Stimulated activated CD8-positive, alpha-beta memory T cell treated with anti-CD3 and anti-CD28 coated beads, Interleukin-12 subunit alpha, Interleukin-12 subunit beta, amount 100 ng/mL, for 4 hours (primary cell): ENCODE data around the gene RAET1E.
"Not testable (repeated sequence)": the region's sequence is repeated elsewhere in the genome, so short reads cannot be mapped to it uniquely, and the experiment has no call there.

Experiments used
- DNase-seq: peaks from one replicate; pipeline ENCODE4 v3.0.0-alpha.2; 2020; ENCODE audit warnings: low read depth

Gene RAET1E, protein sequence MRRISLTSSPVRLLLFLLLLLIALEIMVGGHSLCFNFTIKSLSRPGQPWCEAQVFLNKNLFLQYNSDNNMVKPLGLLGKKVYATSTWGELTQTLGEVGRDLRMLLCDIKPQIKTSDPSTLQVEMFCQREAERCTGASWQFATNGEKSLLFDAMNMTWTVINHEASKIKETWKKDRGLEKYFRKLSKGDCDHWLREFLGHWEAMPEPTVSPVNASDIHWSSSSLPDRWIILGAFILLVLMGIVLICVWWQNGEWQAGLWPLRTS

DNA sequence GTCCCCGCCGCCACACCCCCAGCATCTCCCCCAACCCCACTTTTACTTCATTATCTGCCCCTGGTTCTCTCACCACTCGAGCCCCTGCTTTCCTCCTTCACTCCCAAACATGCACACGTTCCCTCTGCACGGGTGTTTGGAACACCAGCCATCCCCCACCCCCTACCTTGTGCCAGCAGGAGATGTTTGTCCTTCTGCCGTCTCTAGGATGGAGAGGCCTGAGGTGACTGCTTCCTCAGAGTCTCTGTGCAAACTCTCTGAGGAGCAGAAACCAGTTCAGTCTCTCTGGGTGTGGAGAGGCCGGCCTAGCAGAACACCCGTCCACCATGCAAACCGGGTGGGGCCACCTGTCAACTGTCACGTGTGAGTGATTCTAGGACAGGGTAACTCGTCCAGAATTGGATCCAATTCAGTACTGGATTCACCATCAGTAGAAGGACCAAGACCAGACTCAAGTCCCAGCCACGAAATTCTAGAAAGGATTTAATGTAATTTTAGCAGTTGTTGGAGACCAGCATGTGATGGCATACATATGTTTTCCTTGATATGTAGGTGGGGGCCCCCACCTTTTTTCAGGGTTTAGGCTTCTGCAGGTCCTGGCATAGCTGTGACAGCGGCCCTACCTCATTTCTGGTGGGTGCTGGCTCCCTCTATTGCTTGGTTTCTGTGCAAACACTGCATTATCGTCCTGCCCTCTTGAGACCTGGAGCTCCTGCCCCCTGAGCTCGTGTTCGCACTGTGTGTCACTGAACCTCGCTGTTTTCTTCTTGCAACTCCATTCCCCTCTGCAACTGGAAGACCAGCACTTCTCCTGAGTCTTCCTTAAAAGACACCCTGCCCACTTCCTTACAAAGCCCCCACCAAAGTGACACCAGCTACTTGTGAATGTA lies at the start of gene RAET1E:
Gene RAET1E (minus strand): TSS at position 259 of the 890 bp plus-strand sequence. CDS start 7,212 bp downstream, outside the sequence.
- no peak for DNase-seq

DNA sequence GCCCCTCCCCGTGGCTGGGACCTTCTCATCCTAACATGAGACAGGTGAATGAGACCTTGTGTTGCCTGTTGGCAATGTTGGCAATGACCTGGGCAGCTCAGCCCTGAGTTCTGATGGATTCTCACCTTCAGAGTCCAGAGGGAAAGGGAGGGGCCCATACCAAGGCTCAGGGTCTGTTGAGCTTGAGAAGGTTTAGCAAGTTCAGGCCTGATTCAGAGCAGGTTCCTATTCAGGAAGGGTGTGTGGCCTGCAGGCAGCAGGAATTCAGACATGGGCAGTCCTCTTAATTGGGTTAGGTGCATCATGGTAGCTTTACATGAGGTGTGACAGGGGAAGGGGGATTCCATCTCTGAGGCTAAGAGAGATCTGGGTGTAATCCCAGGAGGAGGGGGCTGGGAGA lies 49.6 kb upstream of the RAET1E start:
- not testable (repeated sequence) for DNase-seq

DNA sequence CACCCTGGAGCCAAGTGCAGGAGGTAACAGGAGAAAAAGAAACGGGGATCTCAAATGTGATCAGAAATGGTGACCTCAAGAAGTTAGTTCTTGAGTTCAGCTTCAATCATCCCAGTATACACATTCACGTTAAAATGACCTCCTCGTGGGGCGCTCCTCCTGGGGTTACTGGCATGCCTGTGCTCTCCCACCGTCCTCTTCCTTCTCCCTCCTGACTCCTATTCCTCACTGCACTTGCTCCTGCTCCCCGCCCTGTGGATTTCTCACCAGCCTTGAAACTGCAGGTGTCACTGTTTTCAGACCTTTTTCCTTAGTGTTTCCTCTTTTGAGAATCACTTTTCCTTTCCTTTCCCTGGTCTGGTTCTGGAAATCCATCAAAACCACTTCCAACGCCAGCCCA lies 48.7 kb upstream of the RAET1E start:
- not testable (repeated sequence) for DNase-seq

DNA sequence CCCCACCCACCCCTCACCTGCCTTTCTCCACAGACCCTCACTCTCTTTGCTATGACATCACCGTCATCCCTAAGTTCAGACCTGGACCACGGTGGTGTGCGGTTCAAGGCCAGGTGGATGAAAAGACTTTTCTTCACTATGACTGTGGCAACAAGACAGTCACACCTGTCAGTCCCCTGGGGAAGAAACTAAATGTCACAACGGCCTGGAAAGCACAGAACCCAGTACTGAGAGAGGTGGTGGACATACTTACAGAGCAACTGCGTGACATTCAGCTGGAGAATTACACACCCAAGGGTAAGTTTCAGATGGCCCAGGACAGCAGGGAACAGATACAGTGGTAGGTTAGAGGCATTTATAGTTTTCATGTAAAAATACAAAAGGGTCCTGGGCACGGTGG lies 47.4 kb upstream of the RAET1E start:
- DNase-seq: not testable (repeated sequence)

DNA sequence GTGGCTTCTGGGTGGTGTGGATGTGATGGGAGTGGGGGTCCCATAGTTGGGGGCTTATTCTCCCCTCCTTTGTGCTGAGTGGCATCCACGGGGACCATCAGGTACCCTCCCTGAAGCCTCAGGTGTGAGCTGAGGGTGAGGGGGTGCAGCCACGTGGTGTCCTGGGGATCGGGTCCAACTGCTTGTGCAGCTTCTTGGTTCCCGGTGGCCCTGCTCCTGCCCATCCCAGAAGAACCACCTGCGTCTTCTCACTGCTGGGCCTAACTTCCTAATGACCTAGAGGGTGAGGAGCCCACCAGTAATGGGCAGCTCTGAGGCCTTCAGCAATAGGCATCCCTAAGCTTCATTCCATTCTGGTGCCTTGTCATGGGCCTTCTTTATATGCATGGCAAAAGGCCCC lies 45.4 kb upstream of the RAET1E start:
- not testable (repeated sequence) for DNase-seq

DNA sequence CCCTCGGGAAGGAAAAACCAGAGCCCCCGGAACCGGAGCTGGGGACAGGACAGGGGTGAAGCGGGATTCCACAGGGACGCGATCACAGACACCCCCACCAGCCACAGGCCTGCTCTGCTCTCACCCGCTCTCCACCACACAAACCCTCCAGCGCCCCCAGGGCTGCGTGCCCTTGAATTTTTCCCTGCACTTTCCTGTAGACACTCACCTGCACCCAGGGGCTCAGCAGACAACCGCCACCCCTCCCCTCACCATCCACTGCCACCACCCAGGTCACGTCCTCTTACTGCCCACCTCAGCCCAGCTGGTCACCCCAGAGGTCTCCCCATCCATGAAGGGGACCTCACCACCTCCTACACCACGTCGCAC lies 44.5 kb upstream of the RAET1E start:
- no peak for DNase-seq

DNA sequence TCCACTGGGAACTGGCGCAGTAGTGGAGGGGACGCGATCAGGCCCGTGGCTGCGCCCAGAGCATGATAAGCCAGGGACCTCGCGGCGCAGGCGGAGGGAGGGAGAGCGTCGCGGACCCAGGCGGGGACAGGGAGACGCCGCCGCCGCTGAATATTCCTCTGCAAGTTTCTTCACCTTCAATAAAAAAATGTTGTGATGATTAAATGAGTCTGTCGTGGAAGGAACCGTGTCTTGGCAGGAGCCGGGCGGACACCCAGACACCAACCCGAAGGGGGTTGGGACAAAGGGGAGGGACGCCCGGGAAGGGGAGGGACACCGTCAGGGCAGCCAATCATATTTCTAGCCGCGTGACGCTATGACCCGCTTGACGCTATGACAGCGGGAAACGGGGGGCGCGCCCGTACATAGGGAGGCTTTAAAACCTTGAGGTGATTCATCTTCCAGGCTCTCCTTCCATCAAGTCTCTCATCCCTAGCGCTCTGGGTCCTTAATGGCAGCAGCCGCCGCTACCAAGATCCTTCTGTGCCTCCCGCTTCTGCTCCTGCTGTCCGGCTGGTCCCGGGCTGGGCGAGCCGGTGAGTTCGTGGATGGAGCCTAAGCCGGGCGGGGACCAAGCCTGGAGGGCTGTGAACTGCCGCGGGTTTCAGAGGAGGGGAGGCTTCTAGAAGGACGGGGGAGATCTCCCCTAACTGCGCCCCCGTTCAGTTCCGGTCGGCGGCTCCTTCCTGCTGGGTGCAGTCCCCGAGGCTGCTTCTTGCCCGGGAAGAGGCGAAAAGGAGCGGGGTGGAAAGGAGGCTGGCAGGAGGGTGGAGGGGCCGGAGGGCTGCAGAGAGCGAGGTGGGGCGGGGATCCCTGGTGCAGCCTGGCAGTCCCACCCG lies 43.9 kb upstream of the RAET1E start, which contains the start of gene ULBP2:
Gene ULBP2 (plus strand): TSS at position 432 of the 878 bp plus-strand sequence. CDS start 59 bp downstream, at position 491.
- DNase-seq: peak; percentile 84

DNA sequence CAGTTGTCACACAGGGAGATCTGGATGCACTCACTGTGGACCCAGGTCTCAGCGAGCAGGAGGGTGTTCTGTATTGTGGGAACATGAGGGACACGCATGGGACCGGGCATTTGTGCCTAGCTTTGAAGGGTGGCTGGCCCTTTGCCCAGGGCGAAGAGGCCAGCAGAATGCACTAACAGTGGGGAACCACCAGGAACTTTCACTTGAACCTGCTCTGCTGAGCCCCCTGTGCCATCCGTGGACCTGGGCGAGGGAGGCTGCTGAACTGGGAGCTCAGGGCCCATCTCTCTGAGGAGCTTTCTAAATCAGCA lies 42.7 kb upstream of the RAET1E start:
- no peak for DNase-seq

DNA sequence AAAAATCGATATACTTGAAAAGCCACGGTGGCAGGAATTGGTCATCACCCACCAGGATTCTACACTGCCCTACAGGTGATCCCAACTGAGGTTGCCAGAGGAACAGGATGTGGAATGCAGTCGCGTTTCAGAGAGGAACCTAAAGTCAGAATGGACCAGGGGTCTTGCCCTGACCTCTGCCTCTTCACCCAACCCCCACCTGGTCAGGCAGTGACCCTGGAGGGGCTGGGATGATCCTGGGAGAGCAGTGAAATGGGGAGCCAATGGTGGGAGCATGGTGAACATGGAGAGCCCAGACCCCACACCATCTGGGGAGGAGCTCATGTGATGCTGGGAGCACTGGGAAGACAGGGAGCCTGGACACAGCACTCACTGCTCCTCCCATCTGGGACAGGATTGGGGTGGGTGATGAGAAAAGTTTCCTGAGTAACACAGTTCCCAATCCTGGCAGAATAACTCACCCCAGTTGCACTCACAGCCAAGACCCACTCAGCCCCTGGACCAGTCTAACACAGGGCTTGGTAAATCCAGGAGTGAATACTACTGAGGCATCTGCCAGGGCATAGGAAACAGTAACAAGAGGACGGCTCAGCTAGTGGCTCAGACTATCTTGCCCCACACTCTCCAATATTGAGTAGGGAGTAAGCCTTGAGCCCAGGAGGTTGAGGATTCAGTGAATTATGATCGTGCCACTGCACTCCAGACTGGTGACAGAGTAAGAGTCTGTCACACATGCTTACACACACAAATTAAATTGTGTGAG lies 42.2 kb upstream of the RAET1E start:
- no peak for DNase-seq

DNA sequence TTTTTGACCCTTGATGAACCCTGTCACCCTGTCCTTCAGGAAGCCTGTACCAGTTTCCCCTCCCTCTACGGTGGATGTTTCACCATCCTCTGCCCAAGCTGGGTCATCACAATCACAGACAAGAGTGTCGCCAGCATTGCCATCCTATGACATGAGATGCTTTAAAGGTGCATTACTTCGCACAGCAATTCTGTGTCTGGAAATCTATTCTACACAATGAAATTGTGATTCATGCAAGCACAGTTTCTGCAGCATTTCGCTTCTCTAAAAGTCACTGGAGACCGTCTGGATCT lies 41.4 kb upstream of the RAET1E start:
- no peak for DNase-seq

DNA sequence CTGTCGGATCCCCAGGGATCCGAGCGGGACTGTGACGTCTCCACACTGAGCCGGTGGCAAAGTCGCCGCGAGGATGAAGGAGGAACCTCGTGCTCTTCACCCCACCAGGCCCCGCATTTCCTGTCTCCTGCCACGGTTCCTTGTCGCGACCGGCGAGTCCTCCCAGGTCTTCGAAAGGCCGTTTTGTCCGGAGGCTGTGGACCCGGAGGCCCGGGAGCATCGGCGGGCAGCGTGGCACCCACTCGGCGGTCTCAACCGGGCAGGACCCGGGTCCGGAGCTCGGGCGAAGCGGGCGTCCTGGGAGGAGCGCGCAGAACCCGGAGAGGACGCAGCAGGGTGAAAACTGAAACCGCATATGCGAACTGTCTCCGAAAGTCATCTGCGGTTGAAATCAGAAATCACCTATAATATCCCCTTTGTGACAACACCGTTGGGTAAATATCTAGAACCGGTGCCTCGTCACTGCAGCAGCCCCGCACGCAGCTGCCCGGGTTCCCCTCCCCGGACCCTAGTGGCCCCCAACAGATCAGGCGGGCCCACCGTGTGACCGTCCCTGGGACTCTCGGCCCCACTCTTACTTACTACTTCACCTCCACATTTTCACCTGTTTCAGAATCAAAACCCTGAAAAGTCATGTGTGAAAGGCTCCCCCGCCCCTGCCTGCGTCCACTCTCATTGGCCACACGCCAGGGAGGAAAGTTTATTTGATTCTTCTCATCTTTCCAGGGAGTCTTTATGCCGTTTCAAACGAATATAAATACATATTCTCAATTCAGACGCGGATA lies 40.9 kb upstream of the RAET1E start:
- peak; percentile 19 for DNase-seq

DNA sequence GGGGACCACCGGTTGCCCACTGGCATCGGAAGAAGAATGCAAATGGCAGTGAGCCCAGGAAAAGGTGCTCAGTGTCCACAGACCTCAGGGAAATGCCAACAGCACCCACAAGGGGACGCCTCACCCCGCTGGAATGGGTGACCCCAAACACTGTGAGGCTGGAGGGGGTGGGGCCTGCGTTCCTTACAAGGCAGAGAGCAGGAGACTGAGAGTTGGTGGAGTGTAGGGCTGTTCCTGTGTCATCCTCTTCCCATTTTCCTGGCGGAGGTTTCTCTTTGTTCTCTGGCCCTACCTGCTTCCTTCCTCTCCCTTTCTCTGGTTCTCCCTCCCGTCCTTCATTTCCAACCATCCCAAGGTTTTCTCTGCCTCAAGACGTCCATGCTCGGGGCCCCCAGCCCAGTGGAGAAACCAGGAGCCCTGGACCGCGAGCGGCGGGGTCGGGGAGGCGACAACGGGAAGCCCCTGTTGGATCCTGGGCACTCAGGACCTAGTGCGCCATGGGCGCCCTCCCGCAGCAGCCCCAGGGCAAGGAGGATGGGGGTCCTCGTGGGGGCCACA lies 40.2 kb upstream of the RAET1E start:
- DNase-seq: not testable (repeated sequence)

DNA sequence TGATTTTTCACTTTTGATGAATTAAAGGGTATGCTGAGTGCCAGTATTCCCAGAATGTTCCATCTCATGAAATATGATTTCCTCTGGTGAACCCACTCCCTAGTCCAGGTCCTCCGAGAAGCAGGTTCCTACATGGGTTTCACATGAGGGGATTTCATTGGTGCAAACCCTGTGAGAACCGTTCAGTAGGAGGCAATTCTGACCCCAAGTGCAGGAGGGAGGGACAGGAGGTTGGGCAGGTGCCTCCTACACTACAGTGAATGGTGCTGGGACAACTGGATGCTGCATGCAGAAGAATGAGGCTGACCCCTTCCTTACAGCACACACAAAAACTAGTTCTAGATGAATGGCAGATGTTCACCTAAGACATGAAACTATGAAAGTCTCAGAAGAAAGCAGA lies 38.8 kb upstream of the RAET1E start:
- no peak for DNase-seq

DNA sequence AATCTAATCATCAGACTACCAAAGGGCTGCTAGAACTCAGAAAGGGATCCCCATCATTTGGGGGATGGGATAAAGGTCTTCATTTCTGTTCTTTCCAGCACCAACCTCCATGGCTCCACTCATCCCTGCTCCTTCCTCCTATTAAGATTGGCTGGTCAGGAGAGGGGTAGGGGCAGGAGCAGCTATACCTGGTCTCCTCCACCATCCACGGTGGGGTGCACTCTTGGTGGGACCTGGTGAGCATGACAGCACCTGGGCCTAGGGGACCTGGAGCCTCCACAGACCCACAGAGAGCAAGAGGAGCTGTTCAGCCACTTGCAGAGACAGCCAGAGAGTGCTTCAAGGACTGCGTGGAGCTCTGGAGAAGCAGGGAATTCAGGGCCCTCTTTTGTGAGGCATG lies 37.8 kb upstream of the RAET1E start:
- DNase-seq: no peak

DNA sequence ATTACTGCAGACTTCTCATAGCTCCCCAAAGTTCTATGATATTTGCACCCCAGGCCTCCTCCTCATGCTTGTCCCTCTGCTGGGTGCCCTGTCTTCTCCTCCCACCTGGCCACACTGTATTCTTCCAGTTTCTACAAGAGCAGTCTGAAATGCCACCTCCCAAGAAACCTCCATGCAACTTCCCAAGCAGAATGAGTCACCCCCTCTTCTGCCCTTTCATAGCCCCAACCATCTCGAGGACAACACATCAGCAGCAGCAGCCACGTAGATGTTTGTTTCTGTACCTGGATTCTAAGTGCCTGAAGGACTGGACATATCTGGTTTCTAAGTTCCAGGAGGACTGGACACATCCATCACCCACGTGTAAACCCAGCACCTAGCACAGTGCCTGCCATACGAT lies 37.3 kb upstream of the RAET1E start:
- no peak for DNase-seq

DNA sequence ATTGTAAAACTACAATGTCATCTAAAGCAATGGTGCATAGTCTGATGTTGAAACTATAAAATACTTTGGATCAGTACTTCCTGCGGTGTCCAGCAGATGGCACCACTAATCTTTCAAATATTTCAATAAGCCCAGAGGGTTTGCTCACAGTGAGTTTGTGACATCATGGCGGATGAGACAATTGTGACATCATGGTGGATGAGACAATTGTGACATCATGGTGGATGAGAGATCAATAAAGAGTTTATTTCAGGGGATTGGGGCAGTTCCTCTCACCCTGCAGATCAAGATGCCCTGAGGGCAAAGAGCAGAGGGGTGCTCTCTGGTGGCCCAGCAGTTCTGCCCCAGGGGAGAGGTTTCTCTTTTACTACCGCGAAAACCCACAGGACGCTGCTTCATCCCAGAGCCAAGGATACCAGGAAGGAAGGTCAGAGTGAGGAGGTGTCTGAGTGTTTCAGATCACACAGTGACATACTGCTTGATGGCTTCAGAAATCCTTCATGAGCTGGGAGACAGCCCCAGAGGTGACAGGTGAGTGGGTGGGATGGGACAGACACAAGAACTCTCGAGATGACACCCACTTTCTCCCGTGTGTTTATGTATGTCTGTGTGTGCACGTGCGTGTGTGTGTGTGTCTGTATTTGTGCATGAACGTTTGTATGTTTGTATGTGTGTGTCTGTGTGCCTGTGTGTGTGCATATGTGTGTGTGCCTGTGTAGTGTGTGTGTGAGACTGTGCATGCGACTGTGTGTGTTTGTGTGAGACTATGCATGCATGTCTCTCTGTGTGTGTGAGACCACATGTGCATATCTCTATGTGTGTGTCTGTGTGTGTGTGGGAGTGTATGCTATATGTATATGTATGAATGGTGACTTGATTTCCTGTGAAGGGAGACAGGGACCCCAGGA lies 36.6 kb upstream of the RAET1E start:
- peak; percentile 21 for DNase-seq

DNA sequence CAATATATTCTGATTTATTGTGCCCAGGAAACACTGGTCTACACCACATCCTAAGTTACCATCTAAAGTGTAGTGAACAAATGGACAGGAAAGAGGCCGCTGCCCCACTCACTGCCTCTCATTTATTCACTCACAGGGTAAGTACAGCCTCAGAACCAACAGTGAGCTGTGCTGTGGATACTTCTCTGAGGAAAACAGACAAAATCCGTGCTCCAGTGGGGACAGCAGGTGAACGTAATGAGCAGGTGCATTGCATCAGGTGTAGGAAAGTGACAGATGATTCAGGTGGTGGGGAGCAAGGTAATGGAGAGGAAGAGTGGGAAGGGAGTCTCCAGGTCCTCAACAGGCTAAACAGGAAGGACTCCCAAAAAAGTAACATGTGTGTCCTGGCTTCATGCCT lies 35.5 kb upstream of the RAET1E start:
- no peak for DNase-seq

DNA sequence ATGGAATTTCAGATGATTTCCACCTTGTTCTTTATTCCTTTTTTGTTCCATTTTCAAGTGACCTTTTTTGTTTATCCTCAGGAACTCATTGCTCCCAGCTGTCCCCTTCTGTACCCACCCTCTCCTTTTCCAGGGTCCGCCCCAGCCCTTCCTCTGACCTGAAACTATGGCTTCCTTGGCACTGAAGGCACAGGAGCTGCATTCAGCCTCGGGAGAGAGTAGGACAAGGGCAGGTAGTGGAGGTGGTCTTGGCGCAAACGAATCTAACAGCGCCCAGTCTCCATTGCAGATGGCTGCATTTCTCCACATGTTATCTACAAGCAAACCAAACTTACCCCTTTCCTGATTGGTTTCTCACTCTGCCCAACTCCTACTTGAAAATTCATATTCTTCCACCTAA lies 35.1 kb upstream of the RAET1E start:
- no peak for DNase-seq

DNA sequence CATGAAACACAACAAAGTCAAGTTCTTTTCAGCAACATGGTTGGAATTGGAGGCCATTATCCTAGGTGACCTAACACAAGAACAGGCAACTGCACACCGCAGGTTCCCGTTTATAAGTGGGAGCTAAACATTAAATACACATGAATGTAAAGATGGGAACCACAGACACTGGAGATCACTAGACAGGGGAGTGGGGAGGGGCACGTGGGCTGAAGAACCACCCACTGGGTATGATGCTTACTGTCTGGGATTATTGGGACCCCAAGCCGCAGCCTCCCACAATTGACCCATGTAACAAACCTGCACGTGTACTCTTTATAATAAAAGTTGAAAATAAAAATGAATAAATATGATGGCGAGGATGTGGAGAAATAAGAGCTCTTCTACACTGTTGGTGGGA lies 33.6 kb upstream of the RAET1E start:
- DNase-seq: no peak

DNA sequence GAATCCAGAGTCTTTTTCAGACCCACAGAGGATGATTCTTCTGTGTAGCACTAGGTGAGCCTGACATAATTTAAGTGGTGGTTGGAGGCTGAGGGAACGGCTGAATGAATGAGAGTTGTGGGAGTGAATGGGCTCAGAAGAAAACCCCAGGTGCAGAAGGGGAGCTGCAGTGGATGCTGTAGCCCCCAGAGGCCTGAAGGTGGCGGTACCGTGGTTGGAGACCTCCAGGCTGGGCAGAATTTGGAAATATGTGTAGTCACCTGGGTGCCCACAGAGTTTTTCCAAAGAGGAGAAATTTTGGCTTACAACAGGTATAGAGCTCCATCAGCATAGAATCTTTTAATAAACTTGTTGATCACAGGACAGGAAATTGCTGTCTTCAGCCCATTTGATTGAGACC lies 31.5 kb upstream of the RAET1E start:
- no peak for DNase-seq
